K562 (cell line): ENCODE data around the gene CDC42EP5. TPM values are rescaled to one million over a fixed set of nuclear protein-coding genes. Genes with fewer than 3 reads are reported as not detected.
A peak's percentile ranks its signal among the peaks of the same experiment; 100 is the strongest.

Experiments
- ATAC-seq: fragments of 200-7000 bp; cut with Tn5 transposase; 3 replicates; pipeline ENCODE4 v1.9.1; 2020; ENCODE audit warnings: moderate library complexity
- BruUV-seq: library from RNA; stranded (reverse); fragments of 400-500 nt; replicated peaks from 2 replicates; lab custom pipeline; 2021; lab: Mats Ljungman, UMichigan
- CTCF ChIA-PET: fragments of 300-600 bp; formaldehyde crosslinking; extraction: SDS; loops from one replicate; lab custom pipeline; 2021; ENCODE audit warnings: low intra/inter-chr PET ratio; lab: Yijun Ruan, JAX
- POLR2A ChIA-PET: fragments of 300-600, 350-650 bp; sonication (Branson Sonifier 250); formaldehyde crosslinking; extraction: SDS; loops from one replicate; lab custom pipeline; 2021; ENCODE audit warnings: antibody characterized with exemption, inconsistent platforms; lab: Yijun Ruan, JAX
- DNase-seq, 4 experiments: peaks; one replicate each; pipeline versions ENCODE4 v3.0.0 to v3.0.0-alpha.2; 2011 to 2018; ENCODE audit warnings: low spot score in 3 of 4, mixed read lengths in 3 of 4; ENCODE audit errors: extremely low read depth in 1 of 4
- FAIRE-seq: peaks from 2 replicates; lab custom pipeline; 2011; peaks lifted over from hg19 to GRCh38; lab: Jason Lieb, UNC
- H2AFZ ChIP-seq: 2 replicates; pipeline ENCODE4 v1.6.0; 2011; ENCODE audit warnings: low read depth, low read length, control low read depth, inconsistent platforms
- H3K27ac ChIP-seq: fragments of 200-600 bp; 3 replicates; pipeline ENCODE4 v1.8.0; 2011; ENCODE audit warnings: low read depth, mild to moderate bottlenecking, control low read depth, inconsistent platforms, low read length, moderate library complexity, mixed read lengths; ENCODE audit errors: extremely low read depth
- H3K27me3 ChIP-seq, 2 experiments: fragments of 300-600 bp in 1 of 2; 2 replicates in 1 of 2; 3 replicates in 1 of 2; pipeline versions ENCODE4 v1.6.0 to v1.8.0; 2011; ENCODE audit warnings: inconsistent platforms in 2 of 2, low read length in 2 of 2, mild to moderate bottlenecking in 1 of 2, mixed read lengths in 1 of 2, moderate library complexity in 1 of 2; ENCODE audit not compliant: control insufficient read depth in 2 of 2, insufficient read depth in 2 of 2
- H3K36me3 ChIP-seq: fragments of 300-600 bp; 3 replicates; pipeline ENCODE4 v1.8.0; 2011; ENCODE audit warnings: mild to moderate bottlenecking, low read length, inconsistent platforms; ENCODE audit not compliant: control insufficient read depth, insufficient read depth
- H3K4me1 ChIP-seq, 2 experiments: fragments of 200-600 bp in 1 of 2; replicated peaks in 1 of 2; 2 replicates in 1 of 2; 3 replicates in 1 of 2; pipeline versions ENCODE4 v1.5.1 to v1.8.0; 2011; ENCODE audit warnings: inconsistent platforms in 2 of 2, low read length in 2 of 2, mild to moderate bottlenecking in 1 of 2, mixed read lengths in 1 of 2, moderate library complexity in 1 of 2; ENCODE audit not compliant: control insufficient read depth in 2 of 2, insufficient read depth in 2 of 2
- H3K4me2 ChIP-seq: 2 replicates; pipeline ENCODE4 v1.6.1; 2011; ENCODE audit warnings: low read length, control low read depth, inconsistent platforms, mixed read lengths; ENCODE audit not compliant: insufficient read depth
- H3K4me3 ChIP-seq: fragments of 200-600 bp; sonication (generic), shearing (Covaris generic); 2 replicates; pipeline ENCODE4 v1.5.1; 2016; ENCODE audit warnings: control low read depth, inconsistent platforms
- H3K79me2 ChIP-seq: fragments of 200-600 bp; 3 replicates; pipeline ENCODE4 v1.8.0; 2011; ENCODE audit warnings: low read length, inconsistent platforms; ENCODE audit not compliant: control insufficient read depth, insufficient read depth
- H3K9ac ChIP-seq, 2 experiments: 2 replicates each; pipeline versions ENCODE4 v1.6.0 to v1.6.1; 2011; ENCODE audit warnings: low read depth in 2 of 2, low read length in 2 of 2, control low read depth in 1 of 2, inconsistent platforms in 1 of 2, mild to moderate bottlenecking in 1 of 2, mixed read lengths in 1 of 2; ENCODE audit not compliant: insufficient read depth in 1 of 2
- H3K9me1 ChIP-seq: one replicate; pipeline ENCODE4 v1.6.0; 2011; ENCODE audit warnings: inconsistent platforms, mild to moderate bottlenecking, low read length, moderate library complexity; ENCODE audit not compliant: control insufficient read depth, insufficient read depth
- H3K9me3 ChIP-seq: replicated peaks from 2 replicates; pipeline ENCODE4 v1.5.1; 2011; ENCODE audit warnings: low read depth, low read length, inconsistent platforms; ENCODE audit not compliant: control insufficient read depth, insufficient read depth
- H4K20me1 ChIP-seq: replicated peaks from 2 replicates; pipeline ENCODE4 v1.6.1; 2011; ENCODE audit warnings: low read length, inconsistent platforms, mixed read lengths; ENCODE audit not compliant: control insufficient read depth, insufficient read depth
- CHAMP1 ChIP-seq: fragments of 450-650 bp; IDR thresholded peaks from 2 replicates; pipeline ENCODE4 v1.6.1; 2016; ENCODE audit warnings: mild to moderate bottlenecking
- HDAC8 ChIP-seq: fragments of 450-650 bp; IDR thresholded peaks from 2 replicates; pipeline ENCODE4 v1.6.1; 2016; ENCODE audit warnings: mild to moderate bottlenecking, missing genetic modification characterization, moderate library complexity, missing compliant biosample characterization
- MECOM ChIP-seq: fragments of 250-450 bp; sonication (Bioruptor Pico); IDR thresholded peaks from 2 replicates; pipeline ENCODE4 v1.8.0; 2022; ENCODE audit warnings: inconsistent platforms
- ZBTB7A ChIP-seq: IDR thresholded peaks from 2 replicates; pipeline ENCODE4 v1.6.1; 2011; ENCODE audit warnings: low read depth, mild to moderate bottlenecking, low read length, moderate library complexity, borderline replicate concordance; ENCODE audit not compliant: control insufficient read depth
- ZEB2 ChIP-seq: fragments of 450-650 bp; IDR thresholded peaks from 2 replicates; pipeline ENCODE4 v1.6.1; 2016
- ZNF699 ChIP-seq: fragments of 250-450 bp; sonication (Bioruptor Pico); IDR thresholded peaks from 2 replicates; pipeline ENCODE4 v1.8.0; 2021; ENCODE audit warnings: mild to moderate bottlenecking, moderate library complexity; ENCODE audit not compliant: insufficient replicate concordance
- WGBS: fragments of 100-300 bp; shearing (Covaris generic); methylation state at CpG from one replicate; pipeline ENCODE4 v1.1.6; 2016; ENCODE audit warnings: low coverage, mixed read lengths; ENCODE audit not compliant: insufficient coverage; ENCODE audit errors: missing lambda C conversion rate; 5-methylcytosine and 5-hydroxymethylcytosine counted together
- in situ Hi-C: fragments of 300-500 bp; cut with MboI; formaldehyde crosslinking; loops from 4 replicates; pipeline ENCODE4 v1.15.0; 2018; ENCODE audit warnings: inconsistent platforms, mixed read lengths
- intact Hi-C: fragments of 100-400 bp; cut with micrococcal nuclease; formaldehyde crosslinking; loops from 2 replicates; pipeline ENCODE4 v1.14.2; 2022
- polyA plus RNA-seq, 8 experiments: library from polyadenylated mRNA; depleted of rRNA in 4 of 8; stranded (reverse) in 5 of 8; unstranded in 3 of 8; fragments of >200 nt; fragmentation: Nextera tagmentation in 2 of 8; fragmentation: Illumina TruSeq in 1 of 8; extraction: Ambion mirVana in 2 of 8; extraction: Trizol in 1 of 8; gene quantifications; 2 replicates each; pipeline versions ENCODE4 v1.2.1 to v1.2.3, GENCODE V29; 2011 to 2014; ENCODE audit warnings: inconsistent platforms in 1 of 8, missing spikeins in 1 of 8
- total RNA-seq, 7 experiments: library from RNA; depleted of rRNA in 6 of 7; stranded (reverse); fragments of >200 nt in 6 of 7; fragmentation: Illumina TruSeq in 2 of 7; extraction: Trizol in 2 of 7; gene quantifications; 2 replicates each; pipeline versions ENCODE4 v1.2.1 to v1.2.3, GENCODE V29; 2011 to 2021; ENCODE audit warnings: low replicate concordance in 1 of 7

CDC42EP5 gene
- total and polyA plus RNA-seq, 9 of the 15 experiments (the other 6 are each of a cell fraction or from before 2014, with no cell fraction given), result 0.15 to 0.38 TPM; not detected in 7

- Histone ChIP-seq H3K4me3 (no peak overlapping the region), H3K4me1 (peaks cover 0 to 20% of the 10 kb centered on the region in 2 experiments; a peak in 2 of 5 replicates), H3K4me2 (no peak overlapping the region), H2AFZ (no peak overlapping the region), H3K79me2 (no peaks in the 10 kb centered on the region)
- no TSS peak for BruUV-seq
- POLR2A ChIA-PET, result interaction anchor here (0.8 to 1.1 kb wide), 2 partner anchors 15 to 19 kb away, joined by 3 read pairs; no protein-coding TSS in a partner anchor
- WGBS, result 28% methylated on average over 49 of the region's 60 CpGs
- in situ Hi-C loops, result no loop called here
- DNase-seq, result peak in 1 of 4 experiments; percentile 7
- TF ChIP-seq ZNF699 (no peak), HDAC8 (tag) (no peak), ZEB2 (no peak), ZBTB7A (peak; percentile 23; the same call in 1 of the 2 replicates), MECOM (CRISPR knock-in tag) (no peak), CHAMP1 (no peak)
- TF ChIP-seq, all 486 proteins: peak for 1
- CTCF ChIA-PET, result no interaction called here
- no peaks in the 10 kb centered on the region for H3K36me3 ChIP-seq
- intact Hi-C loops, result no loop called here
- H3K9ac ChIP-seq, result no peak overlapping the region
- FAIRE-seq (no peak), ATAC-seq (no peak)
- H3K9me3 ChIP-seq, result no peaks in the 10 kb centered on the region
- peaks cover 13 to 41% of the 10 kb centered on the region in 2 experiments for H3K27me3 ChIP-seq
- no peaks in the 10 kb centered on the region for H3K9me1 ChIP-seq
- no peak overlapping the region for H3K27ac ChIP-seq
- 0 out of 2 replicates have a peak, but pooled peaks cover 3% of the 10 kb centered on the region for H4K20me1 ChIP-seq
Observed at GRCh38 chr19:54470991-54471782, 1.9 kb downstream of the CDC42EP5 start.
